ENCODE data around the gene SHISA2.

SHISA2 gene

GRCh38 chr13:26017932-26018665 is 33.7 kb downstream of the SHISA2 start:
- no peak for DNase-seq (ENCODE audit: low read depth in 2 of 2)

GRCh38 chr13:26017196-26017921 is 34.5 kb downstream of the SHISA2 start:
- DNase-seq (ENCODE audit: low read depth in 2 of 2), result no peak

DNA sequence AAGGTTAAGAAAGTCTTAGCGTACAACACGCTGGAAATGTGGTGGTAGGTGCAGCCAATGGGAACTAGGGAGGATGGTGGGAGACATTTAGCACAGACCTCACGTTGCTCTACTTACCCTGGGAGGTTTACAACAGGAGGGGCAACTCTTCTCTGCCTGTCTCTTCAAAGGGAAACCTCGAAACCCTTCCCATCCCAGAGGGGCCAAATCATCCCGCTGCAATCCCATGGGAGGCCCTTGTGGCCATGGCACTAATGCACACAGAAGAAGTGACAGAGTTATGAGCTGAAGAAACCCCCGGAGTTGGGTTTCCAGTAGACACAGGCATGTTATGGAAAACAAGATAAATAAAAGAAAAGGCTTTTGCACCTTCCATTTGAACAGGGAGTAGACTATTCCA is 35.6 kb downstream of the SHISA2 start:
- DNase-seq (ENCODE audit: low read depth in 2 of 2), result no peak

DNA sequence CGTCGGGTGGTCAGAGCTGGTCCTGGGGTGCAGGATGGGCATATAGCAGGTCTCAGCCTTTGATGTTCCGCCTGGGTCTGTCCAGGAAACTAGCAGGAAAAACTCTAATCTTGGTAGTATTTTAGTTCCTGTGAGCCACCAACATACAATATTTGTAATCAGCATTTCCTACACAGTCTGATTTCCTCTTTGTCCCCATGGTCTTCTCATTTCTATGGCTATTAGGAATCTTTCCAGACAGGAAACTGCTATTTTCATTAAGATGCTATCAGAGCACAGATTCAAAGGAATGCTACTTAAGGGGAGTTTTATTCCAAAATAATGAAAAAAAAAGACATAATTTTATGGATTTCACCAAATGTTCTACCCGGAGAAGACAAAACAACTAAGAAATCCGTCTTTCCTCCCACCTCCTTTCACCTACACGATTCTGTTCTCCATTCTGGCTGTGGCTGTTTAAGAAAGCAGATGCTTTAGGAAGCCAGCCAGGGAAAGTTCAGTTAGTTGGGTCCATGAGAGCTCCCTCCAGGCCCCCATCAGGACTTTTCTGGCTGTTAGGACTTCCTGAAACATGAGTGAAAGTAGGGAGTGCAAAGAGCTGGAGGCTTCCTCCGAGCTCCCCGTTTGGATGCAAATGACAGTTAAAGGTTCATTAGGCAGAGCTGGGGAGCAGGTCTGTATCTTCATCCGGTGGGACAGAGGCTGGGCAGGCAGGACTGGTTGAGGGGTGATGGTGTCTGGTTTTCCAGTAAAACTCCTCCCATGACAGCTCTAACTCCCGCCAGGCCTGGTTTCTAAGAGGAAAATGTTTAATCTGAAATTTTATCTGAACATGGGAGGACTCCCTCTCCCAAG is 36.3 kb downstream of the SHISA2 start:
- no peak for DNase-seq (ENCODE audit: low read depth in 2 of 2)

DNA sequence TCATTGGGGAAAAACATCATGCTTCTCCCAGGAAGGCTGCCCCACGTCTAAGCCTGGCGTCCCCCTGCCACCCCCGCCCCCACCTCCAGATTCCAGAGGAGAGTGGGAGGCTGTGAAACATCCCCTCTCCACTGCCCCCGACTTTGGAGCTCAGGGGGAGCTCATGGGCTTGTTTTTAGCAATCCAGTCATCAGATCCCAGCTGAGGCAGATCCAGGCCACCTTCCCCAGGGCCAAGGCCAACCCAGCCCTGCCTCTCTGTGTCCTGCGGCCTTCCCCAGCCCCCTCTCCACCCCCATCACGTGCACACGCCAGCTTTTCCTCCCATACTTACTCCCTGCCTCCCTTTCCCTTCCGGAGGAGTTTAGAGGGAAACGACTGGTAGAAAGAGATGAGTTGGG is 38.8 kb downstream of the SHISA2 start:
- DNase-seq (ENCODE audit: low read depth in 2 of 2), result no peak

- DNase-seq (ENCODE audit: low read depth in 2 of 2), result peak; percentile 38 to 42
Measured at GRCh38 chr13:26011996-26012821, 39.6 kb downstream of the SHISA2 start.

GRCh38 chr13:26011208-26011573 is 40.6 kb downstream of the SHISA2 start:
- DNase-seq (ENCODE audit: low read depth in 2 of 2), result no peak

GRCh38 chr13:26010487-26011207 is 41.2 kb downstream of the SHISA2 start:
- DNase-seq (ENCODE audit: low read depth in 2 of 2), result no peak

DNA sequence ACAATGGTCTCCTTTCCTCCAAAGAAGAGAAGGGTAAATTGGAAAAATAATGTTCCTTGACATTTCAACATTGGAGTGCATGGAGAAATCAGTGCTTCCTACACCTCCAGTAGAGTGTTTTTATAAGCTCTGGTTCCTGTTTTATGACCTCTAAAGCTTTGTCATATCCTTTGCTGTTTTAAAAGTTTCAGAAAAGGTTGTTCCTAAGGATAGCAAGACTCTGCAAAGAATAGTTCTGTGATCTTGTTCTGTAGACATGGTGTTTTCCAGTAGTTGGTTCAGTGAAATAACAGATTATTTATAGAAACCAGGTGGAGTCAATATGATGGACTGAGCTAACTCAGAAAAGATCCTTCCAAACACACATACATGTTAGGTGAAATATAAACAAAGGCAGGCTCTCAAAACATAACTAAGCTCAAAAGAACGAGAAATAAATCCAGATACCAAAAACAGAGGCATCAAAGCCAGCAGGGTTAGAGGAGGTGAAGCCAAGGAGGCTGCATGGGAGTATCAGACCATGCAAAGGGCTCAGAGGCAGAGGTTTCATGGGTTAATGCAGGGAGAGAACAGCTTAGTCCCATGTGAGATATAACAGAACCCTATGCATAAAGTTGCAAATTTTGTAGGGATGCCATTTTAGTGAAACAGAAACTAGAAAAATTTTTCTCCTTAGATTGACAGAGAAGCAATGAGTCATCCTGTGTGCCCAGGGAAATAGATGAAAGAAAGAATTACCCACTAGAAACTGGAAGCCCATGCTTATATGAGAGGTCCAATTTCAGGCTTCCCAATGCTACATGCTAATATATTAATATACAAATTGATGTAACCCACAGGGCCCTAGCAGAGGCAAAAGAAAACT is 44.3 kb downstream of the SHISA2 start:
- DNase-seq (ENCODE audit: low read depth in 2 of 2), result no peak

Data from stimulated activated CD4-positive, alpha-beta T cell treated with anti-CD3 and anti-CD28 coated beads, Interleukin-1b, Interleukin-23, amount 100 ng/mL, for 4 hours (primary cell).